Stimulated activated CD8-positive, alpha-beta memory T cell treated with anti-CD3 and anti-CD28 coated beads, Interleukin-2, amount 100 ng/mL, for 48 hours (primary cell): ENCODE data around the gene INPP4A.

Source experiments
- DNase-seq, 2 donors: peaks; one replicate each; pipeline ENCODE4 v3.0.0-alpha.2; 2020; ENCODE audit warnings: low read depth in 2 of 2

INPP4A gene

GRCh38 chr2:98476192-98476868 lies 31.7 kb downstream of the INPP4A start:
- DNase-seq, result no peak

- DNase-seq, result no peak
Measured at GRCh38 chr2:98477036-98477435, 32.4 kb downstream of the INPP4A start.

DNA sequence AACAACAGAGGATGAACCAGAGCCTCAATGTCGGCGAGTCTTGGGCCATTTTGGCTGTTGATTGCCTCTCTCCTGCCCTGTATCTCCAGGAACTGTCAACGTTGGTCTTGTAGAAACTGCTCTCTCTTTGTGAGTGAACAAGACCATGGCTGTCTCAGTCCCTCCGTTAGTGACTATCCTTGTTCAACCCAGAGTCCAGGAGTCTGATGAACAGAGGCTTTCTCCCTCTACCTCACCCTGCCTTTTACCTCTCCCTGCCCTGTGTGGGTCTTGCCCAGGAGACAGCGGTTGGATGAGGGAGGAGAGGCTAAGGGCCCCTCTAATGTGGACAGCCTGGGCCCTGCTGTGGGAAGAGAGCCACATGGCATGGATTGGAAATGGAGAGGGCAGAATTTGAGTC lies 32.8 kb downstream of the INPP4A start:
- DNase-seq, result no peak

DNA sequence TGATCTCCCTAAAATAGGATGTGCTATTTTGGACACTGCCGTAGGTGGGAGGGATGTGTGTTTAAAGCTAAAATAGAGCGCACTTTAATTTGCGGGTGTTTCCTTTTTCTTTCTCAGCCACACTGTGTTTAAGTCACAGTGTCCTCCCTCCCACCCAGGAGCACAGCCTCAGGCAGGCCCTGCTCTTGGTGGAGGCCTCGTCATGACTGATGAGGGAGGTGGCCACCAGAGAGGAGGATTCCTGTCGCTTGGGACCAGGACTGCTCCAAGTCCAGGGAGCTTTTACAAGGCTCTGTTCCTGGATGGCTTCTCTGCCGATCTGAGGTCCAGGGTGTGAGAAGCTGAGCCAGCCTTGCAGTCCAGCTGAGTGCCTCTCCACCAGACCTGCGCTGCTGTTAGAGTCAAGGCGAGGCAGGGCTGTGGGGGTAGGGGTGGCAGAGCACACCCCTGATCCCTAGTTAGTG lies 33.5 kb downstream of the INPP4A start:
- no peak for DNase-seq

GRCh38 chr2:98478907-98479306 lies 34.2 kb downstream of the INPP4A start:
- DNase-seq, result no peak

DNA sequence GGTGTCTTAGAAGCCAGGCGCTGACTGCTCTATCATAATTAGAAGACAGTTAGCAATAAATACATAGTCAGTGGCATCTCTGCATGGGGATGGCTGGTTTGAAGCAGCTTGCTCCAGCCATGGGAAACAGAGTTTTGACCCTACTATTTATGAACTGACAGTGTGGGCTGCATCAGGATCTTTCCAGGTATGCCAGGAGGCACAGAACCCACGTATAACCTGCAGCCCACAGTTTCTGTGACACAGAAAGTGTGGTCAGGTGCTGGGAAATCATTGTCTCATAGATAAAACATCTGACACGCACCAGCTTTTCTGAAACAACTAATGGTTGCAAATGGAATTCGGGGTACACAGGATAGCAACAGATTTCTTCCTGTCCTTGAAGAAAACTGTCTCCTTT lies 34.7 kb downstream of the INPP4A start:
- DNase-seq, result no peak

DNA sequence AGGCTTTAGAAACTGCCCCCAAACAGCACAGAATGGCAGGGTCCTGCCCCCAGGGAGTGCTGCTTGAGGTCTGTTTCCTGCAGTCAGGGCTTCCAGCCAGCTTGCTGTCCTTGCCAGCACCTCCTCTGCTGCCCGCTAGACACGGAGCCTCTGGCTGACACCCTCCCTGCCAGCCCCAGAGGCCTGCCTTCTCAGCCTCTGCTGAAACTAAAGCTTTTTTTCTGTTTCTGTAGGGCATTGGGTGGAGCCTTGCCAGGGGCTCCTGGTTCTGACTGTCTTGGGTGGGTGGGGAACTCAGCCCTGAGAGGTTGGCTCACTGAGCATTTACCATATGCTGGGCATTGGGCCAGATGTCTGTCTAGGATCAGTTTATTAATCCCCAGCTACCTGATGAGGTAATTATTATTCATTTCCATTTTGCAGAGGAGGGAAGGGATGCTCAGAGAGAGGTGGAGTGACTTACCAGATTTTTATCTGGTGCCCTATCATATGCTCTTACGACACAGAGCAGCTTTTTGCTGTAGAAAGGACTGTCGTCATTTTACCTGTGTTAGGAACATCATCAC lies 35.4 kb downstream of the INPP4A start:
- DNase-seq, result peak in 1 of 2 donors; percentile 46

- DNase-seq, result no peak
Measured at GRCh38 chr2:98480598-98480997, 35.9 kb downstream of the INPP4A start.

GRCh38 chr2:98482362-98482761 lies 37.7 kb downstream of the INPP4A start:
- DNase-seq, result no peak

- DNase-seq, result no peak
Measured at GRCh38 chr2:98483257-98483861, 38.7 kb downstream of the INPP4A start.

DNA sequence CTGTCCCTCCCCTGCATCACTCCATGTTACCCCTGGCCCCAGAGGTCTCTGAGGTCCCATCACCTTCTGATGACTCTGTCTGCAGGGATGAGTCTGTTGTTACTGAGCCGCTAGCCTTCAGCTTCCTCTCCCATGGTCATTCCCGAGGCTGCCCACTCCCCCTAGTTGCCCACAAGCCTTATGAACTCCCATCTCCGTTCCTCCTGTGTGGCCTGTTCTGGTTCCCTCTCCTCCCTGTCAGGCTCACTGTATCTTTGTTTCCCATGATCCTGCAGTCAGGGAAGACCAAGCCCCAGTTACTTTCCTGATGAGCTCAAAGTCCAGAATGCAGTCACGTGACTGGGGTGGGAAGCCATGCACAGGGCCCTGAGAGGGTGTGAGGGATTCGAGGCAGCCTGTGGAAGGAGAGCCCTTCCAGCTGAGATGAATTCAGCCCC lies 39.5 kb downstream of the INPP4A start:
- no peak for DNase-seq

DNA sequence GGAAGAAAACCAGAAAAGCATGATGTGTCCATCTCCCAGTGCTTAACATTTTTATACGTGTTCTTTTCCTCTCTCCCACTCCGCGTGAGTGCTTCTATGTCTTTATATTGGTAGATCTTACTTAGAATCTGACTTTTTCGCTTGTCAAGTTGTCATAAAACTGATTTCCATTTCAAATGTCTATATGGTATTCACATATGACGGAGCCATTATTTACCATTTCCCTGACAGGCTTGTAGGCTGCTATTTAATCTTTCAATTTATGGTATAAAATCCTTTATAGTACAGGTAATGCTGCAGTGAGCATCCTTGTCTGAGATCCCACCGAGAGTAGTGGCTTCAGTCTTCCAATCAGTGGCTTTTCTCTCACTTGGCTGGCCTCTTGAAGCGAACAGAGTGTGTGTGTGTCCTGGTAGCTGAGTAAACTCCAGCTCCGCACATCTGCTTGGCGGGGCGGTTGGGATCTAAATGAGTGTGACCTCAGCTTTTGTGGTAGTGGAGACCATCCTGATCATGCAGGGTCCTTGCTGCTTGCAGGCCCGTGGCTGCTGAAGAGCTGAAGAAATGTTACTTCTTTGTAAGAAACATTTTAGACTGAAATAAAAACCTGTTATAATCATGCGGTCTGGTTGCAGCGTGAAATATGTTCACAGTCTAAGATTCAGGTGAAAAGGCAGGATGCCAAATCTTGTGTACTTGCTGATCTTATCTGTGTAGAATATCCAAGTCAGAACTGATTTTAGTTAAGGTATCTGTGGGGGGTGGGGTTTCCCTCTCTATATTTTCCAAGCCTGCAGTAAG lies 40.2 kb downstream of the INPP4A start:
- no peak for DNase-seq

- DNase-seq, result no peak
Measured at GRCh38 chr2:98485453-98485755, 40.7 kb downstream of the INPP4A start.

DNA sequence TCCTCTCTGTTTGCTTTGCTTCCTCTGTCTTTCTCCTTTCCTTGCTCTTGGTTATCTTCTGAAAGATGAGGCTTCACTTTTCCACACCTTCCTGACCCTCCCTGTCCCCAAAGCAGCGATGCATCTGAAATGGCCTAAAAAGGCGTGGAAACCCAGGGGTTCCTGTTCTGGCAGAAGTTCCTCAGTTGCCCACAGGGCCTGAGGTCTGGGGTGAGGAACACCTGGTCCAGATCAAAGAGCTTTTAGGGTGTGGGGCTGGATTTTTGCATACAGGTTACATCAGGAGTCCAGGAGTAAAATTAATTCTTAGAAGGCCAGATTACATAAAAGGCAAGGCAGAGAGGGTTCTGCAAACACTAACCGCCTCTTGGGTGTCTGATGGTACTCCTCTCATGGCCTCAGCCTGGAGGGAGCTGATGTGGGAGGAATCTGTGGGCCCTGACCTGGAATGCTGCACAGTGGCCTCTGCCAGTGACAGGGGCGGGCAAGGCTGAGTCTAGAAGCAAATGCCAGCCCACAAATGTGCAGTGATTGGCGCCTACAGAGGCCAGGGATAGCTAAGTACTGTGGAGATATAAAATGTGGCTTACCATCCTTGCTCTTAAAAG lies 41.8 kb downstream of the INPP4A start:
- no peak for DNase-seq

DNA sequence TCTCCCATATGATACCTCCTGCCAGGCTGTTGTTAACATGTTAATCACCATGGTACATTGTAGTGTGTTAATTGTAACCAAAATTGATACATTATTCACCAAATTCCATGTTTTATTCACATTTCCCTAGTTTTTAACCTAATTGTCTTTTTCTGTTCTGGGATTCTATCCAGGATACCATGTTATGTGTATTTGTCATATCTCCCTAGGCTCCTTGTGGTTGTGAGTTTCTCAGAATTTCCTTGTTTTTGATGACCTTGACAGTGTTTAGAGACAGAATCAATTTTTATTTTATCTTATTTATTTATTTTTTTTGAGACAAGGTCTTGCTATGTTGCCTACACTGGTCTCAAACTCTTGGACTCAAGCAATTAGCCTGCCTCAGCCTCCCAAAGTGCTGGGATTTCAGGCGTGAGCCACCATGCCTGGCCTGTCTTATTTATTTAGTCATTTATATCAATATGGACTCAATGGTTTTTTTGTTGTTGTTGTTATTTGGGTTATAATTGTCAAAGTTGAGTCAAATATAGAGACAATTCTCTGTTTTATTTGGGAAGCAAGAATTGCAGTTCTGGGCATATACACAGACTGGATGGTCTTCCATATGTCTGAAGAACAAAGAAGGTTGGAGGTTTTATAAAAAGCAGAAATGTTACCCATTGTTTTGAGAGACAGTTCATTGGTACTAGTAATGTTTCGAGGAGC lies 42.6 kb downstream of the INPP4A start:
- DNase-seq, result no peak

DNA sequence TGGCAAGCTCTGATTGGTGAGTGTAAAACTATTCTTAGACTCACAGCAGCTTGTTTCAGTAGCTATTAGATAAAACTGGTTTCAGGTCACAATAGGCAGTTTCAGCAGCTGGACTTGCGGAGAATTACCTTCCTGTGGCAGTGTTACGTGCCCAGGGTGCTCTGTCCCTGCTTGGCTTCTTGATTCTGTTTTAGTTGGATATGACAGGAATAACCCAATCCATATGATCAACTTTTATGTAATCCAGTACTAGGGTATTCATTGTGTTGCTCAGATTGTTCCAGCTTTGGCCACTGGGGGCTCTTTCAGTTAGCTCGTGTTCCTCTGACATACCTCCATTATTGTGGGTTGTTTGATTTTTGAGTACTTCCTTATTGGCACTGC lies 43.1 kb downstream of the INPP4A start:
- no peak for DNase-seq

- no peak for DNase-seq
Measured at GRCh38 chr2:98488252-98488651, 43.6 kb downstream of the INPP4A start.

- DNase-seq, result no peak
Measured at GRCh38 chr2:98489486-98489885, 44.8 kb downstream of the INPP4A start.

DNA sequence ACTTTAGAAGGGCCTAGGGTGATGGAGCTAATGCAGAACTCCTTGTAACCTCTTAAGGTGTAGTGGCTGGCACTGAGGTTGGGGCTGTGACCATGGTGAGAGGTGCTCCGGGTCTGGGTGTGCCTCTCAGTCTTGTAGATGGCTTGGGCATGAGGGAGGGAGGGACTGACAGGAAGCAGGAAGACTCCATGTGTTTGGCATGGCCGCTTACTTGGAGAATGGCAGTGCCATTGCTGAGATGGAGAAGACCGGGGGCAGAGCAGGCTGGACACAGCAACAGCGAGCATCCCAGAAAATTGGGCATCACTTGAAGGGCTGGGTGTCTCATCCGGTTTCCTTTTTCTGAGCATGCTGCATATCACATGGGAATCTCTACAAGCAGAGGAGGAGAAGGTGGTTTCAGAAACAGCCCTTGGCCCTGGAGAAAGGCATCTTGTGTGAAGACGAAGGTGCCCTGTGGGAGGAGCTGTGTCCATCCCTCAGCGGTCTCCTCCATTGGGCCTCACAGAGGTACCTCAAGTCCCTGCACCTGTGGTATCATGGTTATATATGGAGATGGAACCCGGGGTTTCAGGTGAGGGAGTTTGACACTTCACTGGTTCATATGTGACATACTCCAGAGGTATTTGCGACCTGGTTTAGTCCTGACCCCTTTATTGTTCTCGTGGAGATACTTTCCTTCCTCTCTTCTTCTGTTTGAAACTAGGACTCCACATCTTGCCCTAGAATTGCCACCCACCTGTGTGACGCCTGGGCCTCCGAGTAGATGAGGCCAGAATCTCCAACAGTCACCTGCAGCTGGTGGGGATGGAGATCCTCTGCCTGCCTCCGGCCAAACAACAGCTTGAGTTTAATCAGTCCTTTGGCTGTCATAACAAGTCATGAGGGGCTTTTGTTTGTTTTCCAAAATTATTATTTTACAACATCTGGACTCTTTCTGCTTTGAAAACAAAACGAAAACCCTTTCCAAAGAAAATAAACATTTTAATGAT lies 45.6 kb downstream of the INPP4A start:
- no peak for DNase-seq

GRCh38 chr2:98492441-98492840 lies 47.8 kb downstream of the INPP4A start:
- no peak for DNase-seq
